K562 (cell line): ENCODE results near the gene PLEKHM3. TPM values are rescaled to one million over a fixed set of nuclear protein-coding genes. Genes with fewer than 3 reads are reported as not detected.

Experiments used
- ATAC-seq: fragments of 200-7000 bp; cut with Tn5 transposase; 3 replicates; pipeline ENCODE4 v1.9.1; 2020; ENCODE audit warnings: moderate library complexity
- BruUV-seq: library from RNA; stranded (reverse); fragments of 400-500 nt; replicated peaks from 2 replicates; lab custom pipeline; 2021; lab: Mats Ljungman, UMichigan
- CTCF ChIA-PET: fragments of 300-600 bp; formaldehyde crosslinking; extraction: SDS; loops from one replicate; lab custom pipeline; 2021; ENCODE audit warnings: low intra/inter-chr PET ratio; lab: Yijun Ruan, JAX
- POLR2A ChIA-PET: fragments of 300-600, 350-650 bp; sonication (Branson Sonifier 250); formaldehyde crosslinking; extraction: SDS; loops from one replicate; lab custom pipeline; 2021; ENCODE audit warnings: antibody characterized with exemption, inconsistent platforms; lab: Yijun Ruan, JAX
- DNase-seq, 4 experiments: peaks; one replicate each; pipeline versions ENCODE4 v3.0.0 to v3.0.0-alpha.2; 2011 to 2018; ENCODE audit warnings: low spot score in 3 of 4, mixed read lengths in 3 of 4; ENCODE audit errors: extremely low read depth in 1 of 4
- FAIRE-seq: peaks from 2 replicates; lab custom pipeline; 2011; peaks lifted over from hg19 to GRCh38; lab: Jason Lieb, UNC
- H2AFZ ChIP-seq: 2 replicates; pipeline ENCODE4 v1.6.0; 2011; ENCODE audit warnings: low read depth, low read length, control low read depth, inconsistent platforms
- H3K27ac ChIP-seq: fragments of 200-600 bp; 3 replicates; pipeline ENCODE4 v1.8.0; 2011; ENCODE audit warnings: low read depth, mild to moderate bottlenecking, control low read depth, inconsistent platforms, low read length, moderate library complexity, mixed read lengths; ENCODE audit errors: extremely low read depth
- H3K27me3 ChIP-seq, 2 experiments: fragments of 300-600 bp in 1 of 2; 2 replicates in 1 of 2; 3 replicates in 1 of 2; pipeline versions ENCODE4 v1.6.0 to v1.8.0; 2011; ENCODE audit warnings: inconsistent platforms in 2 of 2, low read length in 2 of 2, mild to moderate bottlenecking in 1 of 2, mixed read lengths in 1 of 2, moderate library complexity in 1 of 2; ENCODE audit not compliant: control insufficient read depth in 2 of 2, insufficient read depth in 2 of 2
- H3K36me3 ChIP-seq: fragments of 300-600 bp; 3 replicates; pipeline ENCODE4 v1.8.0; 2011; ENCODE audit warnings: mild to moderate bottlenecking, low read length, inconsistent platforms; ENCODE audit not compliant: control insufficient read depth, insufficient read depth
- H3K4me1 ChIP-seq, 2 experiments: fragments of 200-600 bp in 1 of 2; replicated peaks in 1 of 2; 2 replicates in 1 of 2; 3 replicates in 1 of 2; pipeline versions ENCODE4 v1.5.1 to v1.8.0; 2011; ENCODE audit warnings: inconsistent platforms in 2 of 2, low read length in 2 of 2, mild to moderate bottlenecking in 1 of 2, mixed read lengths in 1 of 2, moderate library complexity in 1 of 2; ENCODE audit not compliant: control insufficient read depth in 2 of 2, insufficient read depth in 2 of 2
- H3K4me2 ChIP-seq: 2 replicates; pipeline ENCODE4 v1.6.1; 2011; ENCODE audit warnings: low read length, control low read depth, inconsistent platforms, mixed read lengths; ENCODE audit not compliant: insufficient read depth
- H3K4me3 ChIP-seq: fragments of 200-600 bp; sonication (generic), shearing (Covaris generic); 2 replicates; pipeline ENCODE4 v1.5.1; 2016; ENCODE audit warnings: control low read depth, inconsistent platforms
- H3K79me2 ChIP-seq: fragments of 200-600 bp; 3 replicates; pipeline ENCODE4 v1.8.0; 2011; ENCODE audit warnings: low read length, inconsistent platforms; ENCODE audit not compliant: control insufficient read depth, insufficient read depth
- H3K9ac ChIP-seq, 2 experiments: 2 replicates each; pipeline versions ENCODE4 v1.6.0 to v1.6.1; 2011; ENCODE audit warnings: low read depth in 2 of 2, low read length in 2 of 2, control low read depth in 1 of 2, inconsistent platforms in 1 of 2, mild to moderate bottlenecking in 1 of 2, mixed read lengths in 1 of 2; ENCODE audit not compliant: insufficient read depth in 1 of 2
- H3K9me1 ChIP-seq: one replicate; pipeline ENCODE4 v1.6.0; 2011; ENCODE audit warnings: inconsistent platforms, mild to moderate bottlenecking, low read length, moderate library complexity; ENCODE audit not compliant: control insufficient read depth, insufficient read depth
- H3K9me3 ChIP-seq: replicated peaks from 2 replicates; pipeline ENCODE4 v1.5.1; 2011; ENCODE audit warnings: low read depth, low read length, inconsistent platforms; ENCODE audit not compliant: control insufficient read depth, insufficient read depth
- H4K20me1 ChIP-seq: replicated peaks from 2 replicates; pipeline ENCODE4 v1.6.1; 2011; ENCODE audit warnings: low read length, inconsistent platforms, mixed read lengths; ENCODE audit not compliant: control insufficient read depth, insufficient read depth
- DDX20 ChIP-seq: fragments of 450-650 bp; IDR thresholded peaks from 2 replicates; pipeline ENCODE4 v1.6.1; 2016; ENCODE audit warnings: missing genetic modification characterization, low read depth, mild to moderate bottlenecking, missing compliant biosample characterization, moderate library complexity
- IRF2 ChIP-seq: sonication (generic); formaldehyde crosslinking; IDR thresholded peaks from 2 replicates; pipeline ENCODE4 v1.8.1; 2022; ENCODE audit warnings: mild to moderate bottlenecking, missing genetic modification reagents
- SREBF2 ChIP-seq: sonication (generic); formaldehyde crosslinking; IDR thresholded peaks from 2 replicates; pipeline ENCODE4 v1.4.0; 2020; ENCODE audit warnings: mild to moderate bottlenecking, missing genetic modification reagents
- SRF ChIP-seq, 2 experiments: fragments of 250-450, 450-650 bp in 1 of 2; sonication (Bioruptor Pico) in 1 of 2; sonication (generic) in 1 of 2; formaldehyde crosslinking; IDR thresholded peaks; 2 replicates each; pipeline versions ENCODE4 v1.5.0 to v1.5.1; 2020 to 2022; ENCODE audit warnings: mild to moderate bottlenecking in 1 of 2, missing genetic modification reagents in 1 of 2
- TBP ChIP-seq: optimal IDR thresholded peaks from 2 replicates; pipeline ENCODE3; 2011; ENCODE audit warnings: low read depth, low read length, improper control_type of control experiment
- U2AF1 ChIP-seq: fragments of 200-400 bp; formaldehyde crosslinking; optimal IDR thresholded peaks from 2 replicates; pipeline ENCODE3; 2017; ENCODE audit warnings: mild to moderate bottlenecking, low read depth, low read length, moderate library complexity
- WGBS: fragments of 100-300 bp; shearing (Covaris generic); methylation state at CpG from one replicate; pipeline ENCODE4 v1.1.6; 2016; ENCODE audit warnings: low coverage, mixed read lengths; ENCODE audit not compliant: insufficient coverage; ENCODE audit errors: missing lambda C conversion rate; 5-methylcytosine and 5-hydroxymethylcytosine counted together
- in situ Hi-C: fragments of 300-500 bp; cut with MboI; formaldehyde crosslinking; loops from 4 replicates; pipeline ENCODE4 v1.15.0; 2018; ENCODE audit warnings: inconsistent platforms, mixed read lengths
- intact Hi-C: fragments of 100-400 bp; cut with micrococcal nuclease; formaldehyde crosslinking; loops from 2 replicates; pipeline ENCODE4 v1.14.2; 2022
- polyA plus RNA-seq, 8 experiments: library from polyadenylated mRNA; depleted of rRNA in 4 of 8; stranded (reverse) in 5 of 8; unstranded in 3 of 8; fragments of >200 nt; fragmentation: Nextera tagmentation in 2 of 8; fragmentation: Illumina TruSeq in 1 of 8; extraction: Ambion mirVana in 2 of 8; extraction: Trizol in 1 of 8; gene quantifications; 2 replicates each; pipeline versions ENCODE4 v1.2.1 to v1.2.3, GENCODE V29; 2011 to 2014; ENCODE audit warnings: inconsistent platforms in 1 of 8, missing spikeins in 1 of 8
- total RNA-seq, 7 experiments: library from RNA; depleted of rRNA in 6 of 7; stranded (reverse); fragments of >200 nt in 6 of 7; fragmentation: Illumina TruSeq in 2 of 7; extraction: Trizol in 2 of 7; gene quantifications; 2 replicates each; pipeline versions ENCODE4 v1.2.1 to v1.2.3, GENCODE V29; 2011 to 2021; ENCODE audit warnings: low replicate concordance in 1 of 7
- TF ChIP-seq, protein P1 (sequence below), 2 experiments: IDR thresholded peaks; 2 replicates each; pipeline ENCODE4 v1.6.1; 2011; ENCODE audit warnings: borderline replicate concordance in 1 of 2, control low read depth in 1 of 2, low read depth in 1 of 2, low read length in 1 of 2, mild to moderate bottlenecking in 1 of 2, mixed read lengths in 1 of 2, moderate library complexity in 1 of 2; ENCODE audit not compliant: insufficient read depth in 1 of 2, insufficient read length in 1 of 2, poor library complexity in 1 of 2, severe bottlenecking in 1 of 2; ENCODE audit errors: extremely low read depth in 1 of 2
- TF ChIP-seq, protein P2 (sequence below): IDR thresholded peaks from 2 replicates; pipeline ENCODE4 v1.6.1; 2011; ENCODE audit warnings: borderline replicate concordance, low read depth, mild to moderate bottlenecking, moderate library complexity, low read length; ENCODE audit not compliant: insufficient read depth, poor library complexity, severe bottlenecking

Gene PLEKHM3
- total and polyA plus RNA-seq, 9 of the 15 experiments (the other 6 are each of a cell fraction or from before 2014, with no cell fraction given): 0.24 to 1.6 (median 1.0) TPM

GRCh38 chr2:207812726-207813080, 212.6 kb downstream of the PLEKHM3 start:
- H3K4me3 ChIP-seq: no peak overlapping the region
- no peak overlapping the region for H3K4me2 ChIP-seq
- POLR2A ChIA-PET: no interaction called here
- CTCF ChIA-PET: no interaction called here
- H3K9ac ChIP-seq: no peak overlapping the region
- in situ Hi-C loops (no loop called here), intact Hi-C loops (loop anchor here (5.0 kb wide), 1 partner anchor 45 kb away; the partner anchor contains the start of gene FZD5)
- no TSS peak for BruUV-seq
- FAIRE-seq (no peak), ATAC-seq (no peak), DNase-seq (no peak)
- 76% methylated on average over 2 of the region's 3 CpGs for WGBS
- no peak overlapping the region for H3K27ac ChIP-seq
- no peaks in the 10 kb centered on the region for H3K36me3 ChIP-seq
- peaks cover 2 to 3% of the 10 kb centered on the region in 2 experiments; a peak in 4 of 5 replicates for H3K4me1 ChIP-seq
- H4K20me1 ChIP-seq: no peaks in the 10 kb centered on the region
- no peaks in the 10 kb centered on the region for H3K27me3 ChIP-seq
- no peaks in the 10 kb centered on the region for H3K9me3 ChIP-seq
- H3K9me1 ChIP-seq: no peaks in the 10 kb centered on the region
- H3K79me2 ChIP-seq: no peaks in the 10 kb centered on the region
- H2AFZ ChIP-seq: no peak overlapping the region
- no peak for TF ChIP-seq U2AF1
- TF ChIP-seq DDX20 (tag): no peak
- no peak for TF ChIP-seq TBP

GRCh38 chr2:207812058-207812725, 213.1 kb downstream of the PLEKHM3 start:
- Histone ChIP-seq H3K4me2 (no peak overlapping the region), H2AFZ (0 out of 2 replicates have a peak overlapping the region, but pooled peaks have one; percentile 16), H3K9ac (no peak overlapping the region), H3K4me3 (no peak overlapping the region), H3K4me1 (peaks cover 3 to 6% of the 10 kb centered on the region in 2 experiments; a peak in 4 of 5 replicates), H4K20me1 (no peaks in the 10 kb centered on the region), H3K27ac (no peak overlapping the region), H3K79me2 (no peaks in the 10 kb centered on the region), H3K9me1 (no peaks in the 10 kb centered on the region), H3K27me3 (no peaks in the 10 kb centered on the region), H3K9me3 (no peaks in the 10 kb centered on the region), H3K36me3 (no peaks in the 10 kb centered on the region)
- DNase-seq (no peak), FAIRE-seq (no peak), ATAC-seq (no peak)
- WGBS: 83% methylated on average over 6 of the region's 9 CpGs
- BruUV-seq: no TSS peak
- ChIA-PET POLR2A (no interaction called here), CTCF (no interaction called here)
- intact Hi-C loops: loop anchor here (5.0 kb wide), 1 partner anchor 45 kb away; the partner anchor contains the start of gene FZD5
- TF ChIP-seq IRF2 (CRISPR knock-in tag) (no peak), SREBF2 (CRISPR knock-in tag) (no peak), SRF (CRISPR knock-in tag; IDR thresholded peaks at IDR 0.05) (no peak)
- TF ChIP-seq, protein P1, sequence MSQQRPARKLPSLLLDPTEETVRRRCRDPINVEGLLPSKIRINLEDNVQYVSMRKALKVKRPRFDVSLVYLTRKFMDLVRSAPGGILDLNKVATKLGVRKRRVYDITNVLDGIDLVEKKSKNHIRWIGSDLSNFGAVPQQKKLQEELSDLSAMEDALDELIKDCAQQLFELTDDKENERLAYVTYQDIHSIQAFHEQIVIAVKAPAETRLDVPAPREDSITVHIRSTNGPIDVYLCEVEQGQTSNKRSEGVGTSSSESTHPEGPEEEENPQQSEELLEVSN (IDR thresholded peaks at IDR 0.05; ENCODE audit: borderline replicate concordance in 1 of 2, extremely low read depth in 1 of 2, insufficient read depth in 1 of 2, insufficient read length in 1 of 2, low read depth in 1 of 2, low read length in 1 of 2, poor library complexity in 1 of 2, severe bottlenecking in 1 of 2): no peak
- TF ChIP-seq, protein P2, sequence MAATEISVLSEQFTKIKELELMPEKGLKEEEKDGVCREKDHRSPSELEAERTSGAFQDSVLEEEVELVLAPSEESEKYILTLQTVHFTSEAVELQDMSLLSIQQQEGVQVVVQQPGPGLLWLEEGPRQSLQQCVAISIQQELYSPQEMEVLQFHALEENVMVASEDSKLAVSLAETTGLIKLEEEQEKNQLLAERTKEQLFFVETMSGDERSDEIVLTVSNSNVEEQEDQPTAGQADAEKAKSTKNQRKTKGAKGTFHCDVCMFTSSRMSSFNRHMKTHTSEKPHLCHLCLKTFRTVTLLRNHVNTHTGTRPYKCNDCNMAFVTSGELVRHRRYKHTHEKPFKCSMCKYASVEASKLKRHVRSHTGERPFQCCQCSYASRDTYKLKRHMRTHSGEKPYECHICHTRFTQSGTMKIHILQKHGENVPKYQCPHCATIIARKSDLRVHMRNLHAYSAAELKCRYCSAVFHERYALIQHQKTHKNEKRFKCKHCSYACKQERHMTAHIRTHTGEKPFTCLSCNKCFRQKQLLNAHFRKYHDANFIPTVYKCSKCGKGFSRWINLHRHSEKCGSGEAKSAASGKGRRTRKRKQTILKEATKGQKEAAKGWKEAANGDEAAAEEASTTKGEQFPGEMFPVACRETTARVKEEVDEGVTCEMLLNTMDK: no peak
- in situ Hi-C loops: no loop called here
